ENCODE data around the gene SLIT3.

DNA sequence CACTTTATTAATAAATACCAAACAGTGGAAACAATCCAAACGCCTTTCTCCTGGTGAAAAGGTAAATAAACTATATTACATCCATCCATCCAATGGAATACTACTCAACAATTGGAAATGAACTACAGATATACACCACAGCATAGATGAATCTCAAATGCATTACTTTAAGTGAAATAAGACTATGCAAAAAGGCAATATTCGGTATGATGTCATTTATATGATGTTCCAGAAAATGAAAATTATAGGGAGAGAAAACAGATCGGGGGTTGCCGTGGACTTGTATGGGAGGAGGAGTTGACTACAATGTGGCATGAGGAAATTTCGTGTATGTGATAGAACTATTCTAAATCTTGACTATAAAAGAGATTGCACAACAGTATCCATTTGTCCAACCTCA is 27.5 kb upstream of the SLIT3 start:
- TF ChIP-seq CTCF (IDR thresholded peaks at IDR 0.05; ENCODE audit: insufficient read depth, low read length) (no peak), POLR2AphosphoS5 (IDR thresholded peaks at IDR 0.05; ENCODE audit: low read depth) (no peak)
